Mesendoderm (in vitro differentiated cells): ENCODE data around the gene NAIF1.

Experiments used
- DNase-seq: peaks from one replicate; pipeline ENCODE4 v3.0.0; 2013
- H2AK5ac ChIP-seq: 2 replicates; pipeline ENCODE4 v1.6.1; 2013; ENCODE audit warnings: low read length, inconsistent platforms
- H2BK120ac ChIP-seq: 2 replicates; pipeline ENCODE4 v1.6.1; 2013; ENCODE audit warnings: low read depth, mild to moderate bottlenecking, low read length, moderate library complexity, mixed read lengths
- H2BK15ac ChIP-seq: replicated peaks from 2 replicates; pipeline ENCODE4 v1.6.1; 2013; ENCODE audit warnings: low read depth, mild to moderate bottlenecking, moderate library complexity
- H2BK5ac ChIP-seq: 2 replicates; pipeline ENCODE4 v1.6.1; 2013; ENCODE audit warnings: low read length, inconsistent platforms
- H3K18ac ChIP-seq: 2 replicates; pipeline ENCODE4 v1.6.1; 2013; ENCODE audit warnings: mild to moderate bottlenecking, low read length, mixed read lengths
- H3K23ac ChIP-seq: one replicate; pipeline ENCODE4 v1.6.1; 2013; ENCODE audit warnings: low read length
- H3K27ac ChIP-seq: 2 replicates; pipeline ENCODE4 v1.5.1; 2013; ENCODE audit warnings: low read depth, mild to moderate bottlenecking, inconsistent platforms, low read length, moderate library complexity
- H3K27me3 ChIP-seq: 2 replicates; pipeline ENCODE4 v1.6.1; 2013; ENCODE audit warnings: low read length, control low read depth, mild to moderate bottlenecking, inconsistent platforms; ENCODE audit not compliant: insufficient read depth, poor library complexity
- H3K36me3 ChIP-seq: 2 replicates; pipeline ENCODE4 v1.6.1; 2013; ENCODE audit warnings: low read length, inconsistent platforms; ENCODE audit not compliant: control insufficient read depth, insufficient read depth
- H3K4ac ChIP-seq: one replicate; pipeline ENCODE4 v1.6.1; 2013; ENCODE audit warnings: low read depth, mild to moderate bottlenecking, low read length, moderate library complexity
- H3K4me1 ChIP-seq: 2 replicates; pipeline ENCODE4 v1.6.1; 2013; ENCODE audit warnings: low read depth, low read length, inconsistent platforms; ENCODE audit not compliant: control insufficient read depth
- H3K4me2 ChIP-seq: 2 replicates; pipeline ENCODE4 v1.6.1; 2013; ENCODE audit warnings: low read length
- H3K4me3 ChIP-seq: 2 replicates; pipeline ENCODE4 v1.5.1; 2013; ENCODE audit warnings: mild to moderate bottlenecking, low read length
- H3K56ac ChIP-seq: one replicate; pipeline ENCODE4 v1.6.1; 2013; ENCODE audit warnings: low read length
- H3K79me1 ChIP-seq: 2 replicates; pipeline ENCODE4 v1.6.1; 2013; ENCODE audit warnings: low read length, inconsistent platforms
- H3K79me2 ChIP-seq: 2 replicates; pipeline ENCODE4 v1.6.1; 2013; ENCODE audit warnings: mild to moderate bottlenecking, low read length; ENCODE audit not compliant: control insufficient read depth, insufficient read depth
- H3K9ac ChIP-seq: 2 replicates; pipeline ENCODE4 v1.6.1; 2013; ENCODE audit warnings: low read length, inconsistent platforms
- H4K5ac ChIP-seq: one replicate; pipeline ENCODE4 v1.6.1; 2013; ENCODE audit warnings: low read length
- H4K8ac ChIP-seq: one replicate; pipeline ENCODE4 v1.6.1; 2013; ENCODE audit warnings: low read depth, mild to moderate bottlenecking, control low read depth, low read length, moderate library complexity
- WGBS: extraction: QIAGEN DNeasy Blood & Tissue Kit; methylation state at CpG from one replicate; pipeline ENCODE4 v1.1.7; 2013; ENCODE audit warnings: low lambda C conversion rate, missing lambda C conversion rate; ENCODE audit not compliant: insufficient coverage; ENCODE audit errors: extremely low coverage; 5-methylcytosine and 5-hydroxymethylcytosine counted together

NAIF1 gene

DNA sequence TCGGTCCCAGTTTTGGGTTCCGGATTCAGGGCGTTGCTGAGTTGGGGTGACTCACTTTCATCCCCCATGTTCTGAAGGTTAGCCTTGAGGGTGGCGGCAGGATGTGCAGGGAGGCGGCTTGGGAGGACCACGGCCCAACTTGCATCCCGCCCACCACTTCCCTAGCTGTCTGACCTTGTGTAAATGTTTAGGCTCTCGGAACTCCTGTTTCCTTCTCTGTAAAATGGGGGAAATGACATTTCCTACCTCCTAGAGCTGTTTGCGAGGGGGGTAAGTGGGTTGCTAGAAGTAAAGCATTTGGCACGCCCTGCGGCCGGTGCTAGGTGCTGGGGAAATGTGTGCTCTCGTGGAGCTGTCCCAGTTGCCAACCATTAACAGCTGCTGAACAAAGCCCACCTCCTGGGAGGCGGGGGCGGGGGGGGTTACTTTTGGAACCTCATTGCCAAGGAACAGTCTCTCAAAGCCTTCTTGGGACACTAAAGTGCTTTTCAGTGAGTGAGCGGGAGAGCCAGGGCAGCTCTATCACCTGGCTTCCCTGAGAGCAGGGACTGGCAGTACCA, 32.9 kb upstream of the NAIF1 start:
- H3K23ac ChIP-seq, result no peak overlapping the region
- H2BK120ac ChIP-seq, result no peak overlapping the region
- H3K4me1 ChIP-seq, result peaks cover 13% of the 10 kb centered on the region
- no peak overlapping the region for H3K27ac ChIP-seq
- no peak overlapping the region for H2BK15ac ChIP-seq
- no peak overlapping the region for H3K9ac ChIP-seq
- WGBS, result no CpG with 5 or more reads among the region's 16 CpGs
- no peak for DNase-seq
- no peak overlapping the region for H2BK5ac ChIP-seq
- H4K8ac ChIP-seq, result no peak overlapping the region
- peaks cover 4% of the 10 kb centered on the region for H3K36me3 ChIP-seq
- H3K79me1 ChIP-seq, result peaks cover 25% of the 10 kb centered on the region
- no peak overlapping the region for H3K18ac ChIP-seq
- H3K4ac ChIP-seq, result no peak overlapping the region
- H3K4me3 ChIP-seq, result no peak overlapping the region
- H3K79me2 ChIP-seq, result peaks cover 17% of the 10 kb centered on the region
- no peak overlapping the region for H2AK5ac ChIP-seq
- no peaks in the 10 kb centered on the region for H3K27me3 ChIP-seq
- H3K56ac ChIP-seq, result peak overlapping the region; percentile 17
- H3K4me2 ChIP-seq, result no peak overlapping the region
- no peak overlapping the region for H4K5ac ChIP-seq

DNA sequence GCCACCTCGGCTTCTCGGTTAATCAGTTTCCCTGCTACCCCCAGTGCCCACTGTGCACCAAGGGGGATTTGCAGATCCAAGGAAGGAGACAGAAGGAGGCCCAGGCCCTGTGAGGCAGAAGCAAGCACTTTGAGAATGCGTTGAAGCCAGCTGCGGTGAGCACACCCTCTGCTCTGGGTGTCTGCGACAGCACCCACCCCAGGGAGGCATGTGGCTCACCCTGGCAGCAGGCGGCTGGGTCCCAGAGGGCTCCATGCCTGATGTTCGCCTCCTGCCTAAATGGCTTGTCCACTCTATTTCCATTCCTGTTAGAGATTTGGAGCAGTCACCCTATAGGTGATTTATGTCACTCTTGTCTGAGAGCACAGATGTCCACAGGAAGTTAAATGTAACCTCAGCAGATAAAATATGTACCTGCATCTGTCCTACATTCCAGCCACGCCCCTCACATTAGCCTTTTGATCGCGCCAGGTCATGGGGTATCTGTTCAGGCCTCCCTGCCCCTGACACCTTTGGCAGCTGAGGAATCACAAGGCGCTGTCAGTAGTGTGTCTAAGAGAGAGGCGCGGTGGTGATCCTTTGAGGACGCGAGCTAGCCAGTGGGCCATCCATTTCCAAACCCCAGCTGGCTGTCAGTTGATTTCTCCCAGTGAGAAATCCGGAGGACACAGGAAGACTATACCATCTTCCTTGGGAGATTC, 32.3 kb upstream of the NAIF1 start:
- DNase-seq, result peak; percentile 34
- peak overlapping the region; percentile 22 for H2BK5ac ChIP-seq
- peak overlapping the region; percentile 11 for H3K23ac ChIP-seq
- H3K27ac ChIP-seq, result peak overlapping the region; percentile 79
- peaks cover 25% of the 10 kb centered on the region for H3K79me1 ChIP-seq
- no peak overlapping the region for H2AK5ac ChIP-seq
- H2BK120ac ChIP-seq, result no peak overlapping the region
- no peak overlapping the region for H2BK15ac ChIP-seq
- peaks cover 17% of the 10 kb centered on the region for H3K79me2 ChIP-seq
- peak overlapping the region; percentile 77 for H3K9ac ChIP-seq
- peak overlapping the region; percentile 83 for H3K4me2 ChIP-seq
- H3K4ac ChIP-seq, result no peak overlapping the region
- no peak overlapping the region for H3K4me3 ChIP-seq
- H3K36me3 ChIP-seq, result peaks cover 4% of the 10 kb centered on the region
- no CpG with 5 or more reads among the region's 16 CpGs for WGBS
- H4K8ac ChIP-seq, result no peak overlapping the region
- H3K4me1 ChIP-seq, result peaks cover 13% of the 10 kb centered on the region
- no peaks in the 10 kb centered on the region for H3K27me3 ChIP-seq
- H4K5ac ChIP-seq, result no peak overlapping the region
- no peak overlapping the region for H3K18ac ChIP-seq
- H3K56ac ChIP-seq, result peak overlapping the region; percentile 82

DNA sequence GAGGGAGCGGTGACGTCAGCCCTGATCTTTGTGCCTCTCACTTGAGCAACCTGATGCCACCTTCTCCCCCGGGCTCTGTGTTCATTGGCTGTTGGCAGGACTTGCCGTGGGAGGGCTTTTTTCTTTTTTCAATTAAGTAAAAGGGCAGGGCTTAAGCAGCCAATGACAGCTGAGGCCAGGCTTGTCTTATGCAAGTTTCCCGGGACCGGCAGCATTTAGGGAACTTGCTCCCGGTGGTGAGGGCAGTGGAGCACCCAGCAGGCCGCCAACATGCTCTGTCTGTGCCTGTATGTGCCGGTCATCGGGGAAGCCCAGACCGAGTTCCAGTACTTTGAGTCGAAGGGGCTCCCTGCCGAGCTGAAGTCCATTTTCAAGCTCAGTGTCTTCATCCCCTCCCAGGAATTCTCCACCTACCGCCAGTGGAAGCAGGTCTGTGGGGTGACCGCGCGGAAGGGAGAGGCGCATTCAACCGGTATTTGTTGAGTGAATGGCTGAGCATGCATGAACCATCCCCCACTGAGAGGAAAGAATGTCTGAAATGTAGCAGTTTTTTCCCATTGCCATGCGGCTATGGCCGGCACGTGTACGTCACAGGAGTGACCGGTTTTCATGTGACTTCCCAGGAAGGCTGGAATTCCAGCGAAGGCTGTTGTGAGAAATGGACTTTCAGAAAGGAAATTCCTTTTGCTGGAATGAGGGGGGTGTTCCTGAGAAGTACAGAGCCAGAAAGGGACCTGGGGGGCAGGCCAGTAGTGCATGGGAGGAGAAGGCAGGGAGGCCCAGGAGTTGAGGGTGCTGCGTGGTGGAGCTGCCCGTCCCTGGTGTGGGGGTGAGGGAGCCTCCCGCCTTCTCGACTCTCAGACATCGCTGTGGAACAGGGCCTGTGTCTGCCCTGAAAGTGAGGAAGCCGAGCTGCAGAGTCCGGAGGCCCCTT, 31.4 kb upstream of the NAIF1 start:
- H3K56ac ChIP-seq, result peak overlapping the region; percentile 82
- no peak overlapping the region for H2BK120ac ChIP-seq
- no peak overlapping the region for H4K8ac ChIP-seq
- H3K79me1 ChIP-seq, result peaks cover 25% of the 10 kb centered on the region
- H2BK15ac ChIP-seq, result no peak overlapping the region
- H2BK5ac ChIP-seq, result peak overlapping the region; percentile 22
- peak overlapping the region; percentile 36 for H3K4me3 ChIP-seq
- H3K79me2 ChIP-seq, result peaks cover 17% of the 10 kb centered on the region
- H3K4me2 ChIP-seq, result peak overlapping the region; percentile 83
- DNase-seq, result peak; percentile 100
- H2AK5ac ChIP-seq, result no peak overlapping the region
- no peak overlapping the region for H3K18ac ChIP-seq
- H4K5ac ChIP-seq, result no peak overlapping the region
- no peaks in the 10 kb centered on the region for H3K27me3 ChIP-seq
- H3K4ac ChIP-seq, result no peak overlapping the region
- H3K27ac ChIP-seq, result peak overlapping the region; percentile 79
- peaks cover 3% of the 10 kb centered on the region for H3K36me3 ChIP-seq
- no CpG with 5 or more reads among the region's 32 CpGs for WGBS
- no peak overlapping the region for H3K23ac ChIP-seq
- H3K9ac ChIP-seq, result peak overlapping the region; percentile 77
- peaks cover 13% of the 10 kb centered on the region for H3K4me1 ChIP-seq

DNA sequence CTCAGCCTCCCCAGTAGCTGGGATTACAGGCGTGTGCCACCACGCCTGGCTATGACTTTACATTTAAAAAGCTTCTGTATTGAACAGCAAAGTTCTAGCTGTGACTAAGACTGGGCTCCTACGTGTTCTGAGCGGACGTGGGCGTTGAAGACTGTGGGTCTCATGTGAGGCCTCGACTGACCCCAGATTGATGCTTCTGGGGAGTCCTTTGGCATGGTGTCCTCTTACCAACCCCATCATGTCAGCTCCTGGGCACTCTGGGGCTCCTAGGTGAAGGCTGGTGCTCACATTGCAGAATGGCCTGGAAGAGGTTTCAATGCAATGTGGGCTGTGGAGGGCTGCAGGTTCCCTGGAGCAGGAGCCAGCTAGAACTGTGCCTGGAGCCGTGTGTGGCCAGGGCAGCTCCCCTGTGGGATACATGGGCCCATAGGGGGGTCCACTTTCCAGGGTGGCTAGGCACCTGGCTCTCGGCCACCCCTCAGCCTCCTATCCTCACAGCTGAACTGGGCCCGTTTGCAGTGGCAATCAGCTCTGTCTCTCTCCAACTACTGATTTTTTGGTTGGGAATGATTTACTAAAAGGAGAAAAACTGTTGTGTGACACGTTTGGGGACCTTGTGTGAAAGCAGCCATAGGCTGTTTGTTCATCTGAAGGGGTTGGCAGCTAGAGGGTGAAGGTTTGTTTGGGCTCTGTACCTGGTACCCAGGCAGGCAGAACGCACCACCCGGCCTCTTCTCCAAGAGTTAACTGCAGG, 30.6 kb upstream of the NAIF1 start:
- DNase-seq, result no peak
- Histone ChIP-seq H3K18ac (no peak overlapping the region), H2AK5ac (no peak overlapping the region), H3K27me3 (no peaks in the 10 kb centered on the region), H2BK120ac (no peak overlapping the region), H3K56ac (peak overlapping the region; percentile 49), H2BK15ac (no peak overlapping the region), H4K5ac (no peak overlapping the region), H3K36me3 (peaks cover 3% of the 10 kb centered on the region), H4K8ac (no peak overlapping the region), H3K4me3 (no peak overlapping the region), H2BK5ac (no peak overlapping the region), H3K9ac (peak overlapping the region; percentile 41), H3K79me2 (peaks cover 17% of the 10 kb centered on the region), H3K23ac (no peak overlapping the region), H3K4me2 (no peak overlapping the region), H3K4me1 (peaks cover 13% of the 10 kb centered on the region), H3K79me1 (peaks cover 25% of the 10 kb centered on the region), H3K4ac (no peak overlapping the region), H3K27ac (peak overlapping the region; percentile 42)
- WGBS, result no CpG with 5 or more reads among the region's 13 CpGs

DNA sequence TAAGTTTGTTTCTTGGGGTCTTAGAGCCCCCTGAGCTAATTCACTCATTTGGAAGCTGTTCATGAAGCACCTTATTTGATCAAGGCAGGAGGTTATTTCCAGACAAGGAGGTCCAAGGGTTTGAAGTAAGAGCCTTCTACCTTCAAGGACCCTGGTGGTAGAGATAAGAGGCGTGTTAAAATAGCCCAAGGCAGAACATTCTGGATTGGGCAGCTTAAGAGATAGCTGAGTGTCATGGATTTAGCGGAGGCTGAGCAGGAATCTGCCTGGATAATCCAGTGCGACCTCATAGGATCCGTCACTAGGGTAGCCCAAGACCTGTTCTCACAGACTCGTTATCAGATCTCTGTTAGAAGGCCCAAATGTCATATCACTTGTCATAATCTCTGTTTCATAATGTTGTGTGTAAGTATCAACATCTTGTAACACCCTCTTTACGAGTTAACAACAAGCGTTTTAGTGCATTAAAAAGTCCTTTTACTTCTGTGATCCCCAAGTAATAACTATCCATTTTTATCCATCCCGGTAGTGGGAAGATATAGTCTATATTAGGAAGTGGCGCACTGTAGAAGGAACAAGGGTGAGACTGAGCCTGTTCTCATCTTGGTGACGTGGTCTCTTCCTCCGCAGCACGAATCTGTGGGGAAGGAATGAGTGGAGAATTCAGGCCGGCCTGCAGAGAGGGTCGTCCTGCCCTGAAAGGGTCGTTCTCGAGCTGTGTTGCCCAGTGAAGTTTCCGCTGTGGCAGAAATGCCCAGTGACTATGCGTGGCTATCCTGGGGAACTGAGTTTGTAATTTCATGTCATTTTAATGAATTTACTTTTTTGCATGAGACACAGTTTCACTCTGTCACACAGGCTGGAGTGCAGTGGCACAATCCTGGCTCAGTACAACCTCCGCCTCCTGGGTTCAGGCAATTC, 29.8 kb upstream of the NAIF1 start:
- Histone ChIP-seq H3K56ac (no peak overlapping the region), H3K4me1 (peaks cover 13% of the 10 kb centered on the region)

More for the DNA sequence above, 29.8 kb upstream of the NAIF1 start:
- Histone ChIP-seq H3K27me3 (no peaks in the 10 kb centered on the region), H2BK120ac (no peak overlapping the region), H3K36me3 (peaks cover 3% of the 10 kb centered on the region), H3K79me2 (peaks cover 18% of the 10 kb centered on the region), H4K8ac (no peak overlapping the region), H3K4ac (no peak overlapping the region), H2AK5ac (peak overlapping the region; percentile 22), H2BK5ac (no peak overlapping the region), H3K4me2 (no peak overlapping the region), H4K5ac (no peak overlapping the region), H2BK15ac (no peak overlapping the region), H3K23ac (no peak overlapping the region), H3K18ac (no peak overlapping the region), H3K9ac (no peak overlapping the region), H3K79me1 (peaks cover 29% of the 10 kb centered on the region), H3K27ac (no peak overlapping the region), H3K4me3 (no peak overlapping the region)
- peak; percentile 86 for DNase-seq
- WGBS, result no CpG with 5 or more reads among the region's 19 CpGs
